LNCaP clone FGC (cell line): ENCODE results near the gene TGM5.

Experiments used
- DNase-seq: peaks from one replicate; pipeline ENCODE4 v3.0.0-alpha.2; 2011; ENCODE audit warnings: low read depth
- H3K4me3 ChIP-seq: 2 replicates; pipeline ENCODE4 v1.5.1; 2011; ENCODE audit warnings: mild to moderate bottlenecking, low read depth, low read length, control low read depth
- TF ChIP-seq, protein P1 (sequence below): IDR thresholded peaks from 2 replicates; pipeline ENCODE4 v1.5.1; 2012; ENCODE audit warnings: mild to moderate bottlenecking; ENCODE audit not compliant: control insufficient read depth, insufficient read depth; ENCODE audit errors: extremely low read depth

The TGM5 gene

DNA sequence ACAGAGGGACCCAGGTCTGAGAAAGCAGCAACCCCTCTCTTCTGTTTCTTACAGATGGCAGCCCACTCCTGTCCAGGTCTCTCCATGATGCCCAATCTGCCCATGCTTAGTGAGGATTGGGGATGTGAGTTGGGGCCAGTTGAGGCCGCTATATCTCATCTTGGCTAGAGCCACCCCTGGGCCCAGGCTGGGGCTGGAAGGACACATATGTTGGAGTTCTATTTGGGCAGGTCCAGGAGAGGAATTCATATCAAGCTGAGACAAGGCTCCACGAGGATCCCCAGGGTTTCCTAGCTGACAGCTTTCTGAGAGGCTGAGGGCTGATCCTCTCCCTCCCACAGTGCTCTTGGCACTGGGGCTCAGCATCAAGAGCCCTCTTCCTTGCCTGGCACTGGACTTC lies 11.4 kb downstream of the TGM5 start:
- TF ChIP-seq, protein P1, sequence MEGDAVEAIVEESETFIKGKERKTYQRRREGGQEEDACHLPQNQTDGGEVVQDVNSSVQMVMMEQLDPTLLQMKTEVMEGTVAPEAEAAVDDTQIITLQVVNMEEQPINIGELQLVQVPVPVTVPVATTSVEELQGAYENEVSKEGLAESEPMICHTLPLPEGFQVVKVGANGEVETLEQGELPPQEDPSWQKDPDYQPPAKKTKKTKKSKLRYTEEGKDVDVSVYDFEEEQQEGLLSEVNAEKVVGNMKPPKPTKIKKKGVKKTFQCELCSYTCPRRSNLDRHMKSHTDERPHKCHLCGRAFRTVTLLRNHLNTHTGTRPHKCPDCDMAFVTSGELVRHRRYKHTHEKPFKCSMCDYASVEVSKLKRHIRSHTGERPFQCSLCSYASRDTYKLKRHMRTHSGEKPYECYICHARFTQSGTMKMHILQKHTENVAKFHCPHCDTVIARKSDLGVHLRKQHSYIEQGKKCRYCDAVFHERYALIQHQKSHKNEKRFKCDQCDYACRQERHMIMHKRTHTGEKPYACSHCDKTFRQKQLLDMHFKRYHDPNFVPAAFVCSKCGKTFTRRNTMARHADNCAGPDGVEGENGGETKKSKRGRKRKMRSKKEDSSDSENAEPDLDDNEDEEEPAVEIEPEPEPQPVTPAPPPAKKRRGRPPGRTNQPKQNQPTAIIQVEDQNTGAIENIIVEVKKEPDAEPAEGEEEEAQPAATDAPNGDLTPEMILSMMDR, result no peak
- H3K4me3 ChIP-seq, result no peak overlapping the region
- no peak for DNase-seq

DNA sequence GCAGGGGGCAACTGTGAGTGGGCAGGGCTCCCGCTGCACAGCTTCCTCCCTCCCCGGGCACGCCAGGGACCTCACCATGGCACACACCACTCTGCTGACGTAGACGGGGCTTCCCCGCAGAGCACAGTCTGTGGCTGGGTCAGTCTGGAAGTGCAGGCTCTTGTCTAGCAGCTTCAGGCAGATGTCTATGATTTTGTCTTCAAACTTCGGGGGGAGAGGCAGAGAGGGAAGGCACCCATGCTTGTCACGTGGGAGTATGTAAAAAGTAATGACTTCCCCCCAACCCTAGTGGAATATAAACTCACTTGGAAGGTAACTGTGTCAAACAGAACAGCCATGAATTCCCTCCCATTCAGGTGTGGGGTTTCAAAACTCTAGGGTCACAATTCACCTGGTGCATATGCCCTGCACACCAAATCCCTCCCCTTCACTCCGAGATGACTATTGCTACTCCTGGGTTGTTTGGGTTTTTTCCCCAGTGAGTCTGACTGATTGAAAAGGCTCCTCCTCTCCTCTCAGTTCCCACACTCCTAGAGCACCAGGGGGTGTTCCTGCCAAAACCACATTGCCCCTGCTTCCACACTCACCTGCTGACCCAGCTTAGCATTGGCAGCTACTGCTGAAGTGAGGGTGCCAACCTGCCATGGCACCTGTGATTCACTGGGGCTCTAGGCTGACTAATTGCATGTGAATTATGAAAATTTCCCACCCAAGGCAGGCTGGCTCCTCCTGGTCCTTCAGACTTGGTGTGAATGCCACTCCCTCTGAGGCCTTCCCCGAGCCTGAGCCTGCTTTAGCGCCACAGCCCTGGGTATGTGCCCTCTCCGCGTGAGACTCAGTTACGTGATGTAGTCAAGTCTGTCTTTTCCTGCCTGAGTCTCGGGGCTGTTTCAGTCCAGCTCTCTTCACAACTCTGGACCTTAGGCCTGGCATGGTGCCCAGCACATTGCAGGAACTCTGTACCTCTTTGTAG lies 13.0 kb downstream of the TGM5 start:
- H3K4me3 ChIP-seq, result no peak overlapping the region
- DNase-seq, result no peak
- TF ChIP-seq, protein P1, result no peak

GRCh38 chr15:43251871-43252250 lies 14.9 kb downstream of the TGM5 start:
- H3K4me3 ChIP-seq, result no peak overlapping the region
- DNase-seq, result no peak
- TF ChIP-seq, protein P1, result no peak

DNA sequence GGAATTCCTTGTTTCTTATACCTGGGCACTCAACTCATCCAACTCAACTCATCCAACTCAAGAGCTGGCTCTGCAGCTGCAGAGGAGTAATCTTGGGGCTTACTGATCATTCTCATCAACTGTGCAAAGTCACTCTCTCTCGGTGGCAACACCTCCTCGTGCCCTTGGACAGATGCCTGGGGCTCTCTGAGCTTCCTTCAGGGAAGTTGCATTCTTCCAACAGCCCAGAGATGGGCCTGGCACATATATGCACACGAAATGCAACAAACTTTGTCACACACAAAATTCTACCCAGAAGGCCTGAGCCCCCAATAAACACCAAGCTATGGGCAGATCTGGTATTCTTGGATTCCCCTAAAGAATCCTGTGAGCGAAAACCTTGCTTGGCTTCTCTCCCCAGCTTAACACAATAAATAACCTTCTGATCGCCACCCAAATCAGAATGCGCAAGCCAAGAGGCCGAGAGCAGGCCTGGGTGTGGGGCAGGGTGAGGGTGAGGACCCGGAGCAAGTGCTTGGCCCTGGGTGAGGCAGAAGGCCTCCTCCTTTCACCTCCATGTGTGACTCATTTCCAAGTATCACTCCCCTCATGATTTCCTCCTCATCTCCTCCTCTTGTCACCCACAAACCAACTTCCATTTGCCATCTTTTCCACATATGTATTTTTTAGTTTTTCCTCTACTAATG lies 15.4 kb downstream of the TGM5 start:
- no peak for DNase-seq
- H3K4me3 ChIP-seq, result no peak overlapping the region
- TF ChIP-seq, protein P1, result no peak

GRCh38 chr15:43250785-43251184 lies 15.9 kb downstream of the TGM5 start:
- H3K4me3 ChIP-seq, result no peak overlapping the region
- no peak for DNase-seq
- TF ChIP-seq, protein P1, result no peak

DNA sequence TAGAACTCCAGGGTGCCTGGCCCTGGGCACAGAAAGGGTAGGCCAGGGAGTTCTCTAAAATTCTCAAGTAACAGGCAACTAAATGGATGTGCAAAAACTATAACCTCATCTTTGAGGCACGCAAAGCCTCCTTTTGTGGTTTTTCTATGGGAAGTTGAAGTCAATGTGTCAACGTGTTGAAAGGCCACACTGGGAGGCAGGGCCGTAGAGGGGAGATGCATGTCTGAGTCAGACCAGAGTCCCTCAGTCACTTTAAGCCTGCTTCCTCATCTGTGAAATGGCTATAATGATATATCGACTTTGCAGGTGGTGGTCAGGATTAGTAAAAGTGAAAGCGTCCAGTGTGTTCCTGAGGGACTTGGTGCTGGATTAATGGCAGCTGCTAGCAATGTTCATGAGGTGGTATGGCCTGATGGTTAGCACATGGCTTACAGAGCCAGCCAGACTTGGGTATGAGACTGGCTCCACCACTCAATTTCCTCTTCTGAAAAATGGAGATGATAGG lies 17.0 kb downstream of the TGM5 start:
- no peak for DNase-seq
- TF ChIP-seq, protein P1, result no peak
- H3K4me3 ChIP-seq, result no peak overlapping the region
